HG03342 (cell line): Measurements from ENCODE around the gene ADD2.

Source experiments
- ATAC-seq: cut with Tn5 transposase; IDR thresholded peaks from one replicate; pipeline ENCODE4 v1.9.1; 2021; ENCODE audit warnings: mild to moderate bottlenecking, moderate library complexity; ENCODE audit not compliant: unreplicated experiment

ADD2 gene

DNA sequence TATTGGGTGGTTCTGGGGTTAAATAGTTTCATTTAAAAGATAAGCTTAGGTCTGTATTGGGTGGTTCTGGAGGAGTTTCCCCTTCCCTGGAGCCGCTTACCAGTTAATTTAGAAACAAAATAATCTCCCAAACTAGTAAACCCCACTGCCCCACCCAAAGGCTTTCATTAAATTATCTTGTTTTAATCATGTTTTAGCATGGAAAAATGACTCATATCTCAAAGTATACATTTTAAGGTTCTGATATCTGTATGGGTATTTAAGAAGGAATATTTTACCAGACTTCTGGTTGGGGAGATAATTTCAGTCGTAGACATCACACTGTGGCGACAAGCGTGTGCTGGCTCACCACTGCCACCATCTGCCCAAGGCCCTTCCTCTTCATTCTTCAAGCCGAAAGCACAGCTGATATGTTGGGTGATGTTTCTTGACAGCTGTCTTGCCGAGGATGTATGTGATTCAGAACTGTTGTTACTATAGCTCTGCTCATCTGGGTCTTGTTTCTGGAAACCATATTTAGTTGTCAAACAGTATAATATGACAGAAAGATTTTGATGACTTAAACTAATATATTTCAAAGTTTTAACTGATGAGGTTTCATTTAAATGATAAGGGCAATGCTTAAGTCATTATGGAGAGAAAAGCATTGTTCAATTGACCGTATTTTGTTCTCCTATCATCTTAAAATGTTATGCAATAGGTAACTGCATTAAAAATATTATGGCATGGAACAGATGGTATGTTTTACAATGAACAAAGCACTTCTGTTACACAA is 17.3 kb upstream of the ADD2 start:
- no peak for ATAC-seq

- ATAC-seq, result no peak
Observed at GRCh38 chr2:70784320-70784719, 16.3 kb upstream of the ADD2 start.

- no peak for ATAC-seq
Observed at GRCh38 chr2:70779911-70780545, 12.0 kb upstream of the ADD2 start.

GRCh38 chr2:70779491-70779890 is 11.5 kb upstream of the ADD2 start:
- ATAC-seq, result no peak

GRCh38 chr2:70778676-70779075 is 10.7 kb upstream of the ADD2 start:
- ATAC-seq, result no peak

GRCh38 chr2:70777450-70777849 is 9.4 kb upstream of the ADD2 start:
- ATAC-seq, result no peak

- ATAC-seq, result no peak
Observed at GRCh38 chr2:70776266-70776665, 8.3 kb upstream of the ADD2 start.

- no peak for ATAC-seq
Observed at GRCh38 chr2:70775141-70775540, 7.1 kb upstream of the ADD2 start.

DNA sequence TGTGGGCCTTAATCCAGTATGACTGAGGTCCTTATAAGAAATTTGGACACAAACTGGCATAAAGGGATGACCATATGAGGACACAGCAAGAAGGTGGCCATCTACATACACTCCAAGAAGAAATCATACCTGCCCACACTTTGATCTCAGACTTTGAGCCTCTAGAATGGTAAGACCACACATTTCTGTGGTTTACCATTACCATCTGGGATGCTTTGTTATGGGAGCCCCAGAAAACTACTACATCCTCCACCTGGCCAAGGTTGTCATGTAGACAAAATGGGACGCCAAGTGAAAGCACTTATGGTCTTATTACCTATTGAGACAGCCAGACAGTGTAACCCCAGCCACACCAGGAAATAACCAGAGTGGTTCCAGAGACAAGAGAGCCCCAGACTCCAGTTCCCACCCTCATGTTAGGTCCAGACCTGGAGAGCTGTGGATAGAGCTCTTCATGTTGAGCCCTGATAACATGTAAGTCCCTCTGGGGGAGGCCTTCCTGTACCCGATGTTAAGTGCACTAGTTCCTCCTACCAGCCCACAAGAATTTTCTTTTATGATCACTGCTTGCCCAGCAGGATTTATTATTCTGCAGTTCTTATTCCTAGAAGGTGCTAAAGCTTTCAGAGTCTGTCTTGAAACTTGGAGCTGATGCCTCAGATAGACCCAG is 4.6 kb upstream of the ADD2 start:
- ATAC-seq, result no peak

DNA sequence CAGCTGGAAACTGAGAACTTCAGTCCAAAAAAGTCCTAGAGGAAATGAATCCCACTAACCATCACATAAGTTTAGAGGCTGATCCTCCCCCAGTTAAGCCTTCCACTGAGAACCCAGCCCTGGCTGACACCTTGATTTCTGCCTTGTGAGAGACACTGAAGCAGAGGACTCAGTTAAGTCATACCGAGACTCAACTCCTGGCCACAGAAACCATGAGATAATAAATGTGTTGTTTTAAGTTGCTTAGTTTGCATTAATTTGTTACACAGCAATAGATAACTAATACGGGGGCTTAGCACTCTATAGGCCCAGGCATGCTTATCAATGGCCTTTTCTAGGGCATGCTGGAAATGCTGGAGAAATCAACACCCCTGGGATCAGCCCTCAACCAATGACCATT is 3.4 kb upstream of the ADD2 start:
- peak; percentile 70 for ATAC-seq

GRCh38 chr2:70769450-70769849 is 1.4 kb upstream of the ADD2 start:
- ATAC-seq, result no peak

DNA sequence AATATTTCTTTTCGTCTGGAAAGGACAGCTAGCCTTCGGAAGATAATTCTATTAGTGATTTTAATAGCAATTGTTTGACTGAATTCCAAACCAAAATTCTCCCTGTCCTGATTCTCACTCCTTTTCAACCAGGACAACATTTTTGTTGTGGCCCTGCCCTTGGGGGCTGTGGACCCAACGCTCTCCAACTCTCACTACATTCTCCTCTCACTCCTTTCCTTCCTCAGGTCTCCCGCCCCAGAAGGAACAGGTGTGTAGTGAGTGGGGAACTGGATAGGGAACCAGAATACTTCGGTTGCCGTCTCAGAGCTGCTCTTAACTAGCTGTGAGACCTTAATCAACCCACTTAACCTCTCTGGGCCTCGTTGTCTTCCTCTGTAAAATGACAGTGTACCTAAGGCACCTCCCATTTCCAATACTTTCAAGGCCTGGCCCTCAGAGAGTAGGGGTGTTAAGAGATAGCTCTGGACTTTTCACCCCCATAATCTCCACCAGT is 638 bp upstream of the ADD2 start:
- ATAC-seq, result no peak

DNA sequence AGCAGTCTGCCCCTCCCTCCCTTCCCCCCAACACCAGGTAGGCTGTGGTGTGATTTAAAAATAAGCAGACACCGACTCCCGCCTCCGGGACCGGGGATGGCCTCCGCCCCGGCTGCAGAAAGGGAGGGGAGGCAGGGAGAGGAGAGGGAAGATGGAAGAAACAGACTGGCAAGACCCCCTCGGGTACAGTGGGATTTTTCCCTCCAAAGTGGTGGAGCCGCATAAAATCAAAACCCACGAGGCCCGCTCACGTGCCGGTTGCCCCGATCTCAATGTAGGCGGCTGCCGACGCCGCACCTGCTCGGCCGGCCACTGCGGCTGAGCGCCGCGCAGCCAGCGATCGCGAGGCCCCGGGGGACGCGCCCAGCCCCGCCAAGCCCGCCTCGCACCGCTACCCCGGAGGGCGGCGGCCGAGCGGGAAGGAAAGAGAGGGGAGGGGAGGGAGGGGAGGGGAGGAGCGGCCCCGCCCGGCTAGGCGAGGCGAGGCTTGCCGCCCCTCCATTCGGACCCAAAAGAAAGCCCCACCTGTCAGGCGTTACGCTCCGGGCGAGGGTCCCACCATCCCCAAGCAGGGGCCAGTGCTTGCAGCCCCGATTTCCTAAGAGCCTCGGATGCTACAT is 811 bp downstream of the ADD2 start:
- ATAC-seq, result no peak

- no peak for ATAC-seq
Observed at GRCh38 chr2:70766357-70767078, 1.5 kb downstream of the ADD2 start.

DNA sequence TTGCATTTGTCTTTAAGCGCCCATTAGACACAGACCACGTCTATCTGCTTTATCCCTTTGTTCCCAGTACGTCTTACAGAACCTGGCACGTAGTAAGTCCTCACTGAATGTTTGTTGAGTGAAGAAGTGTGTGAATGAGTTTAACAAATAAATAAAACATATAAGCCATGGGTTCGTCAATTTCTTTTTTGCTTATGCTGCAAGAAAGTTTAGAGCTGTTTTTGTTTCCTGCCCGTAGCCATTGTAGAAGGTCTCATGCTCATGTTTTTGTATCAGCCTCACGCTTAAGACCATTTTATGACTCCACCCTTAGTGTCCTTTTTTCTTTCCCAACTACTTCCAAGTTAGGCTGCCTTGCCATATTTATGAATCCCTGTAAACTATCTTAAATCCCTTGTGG is 2.5 kb downstream of the ADD2 start:
- ATAC-seq, result no peak

GRCh38 chr2:70759446-70759845 is 8.6 kb downstream of the ADD2 start:
- no peak for ATAC-seq

- ATAC-seq, result no peak
Observed at GRCh38 chr2:70757966-70758365, 10.0 kb downstream of the ADD2 start.

- ATAC-seq, result no peak
Observed at GRCh38 chr2:70757360-70757759, 10.6 kb downstream of the ADD2 start.

- no peak for ATAC-seq
Observed at GRCh38 chr2:70756128-70756527, 11.9 kb downstream of the ADD2 start.

- ATAC-seq, result no peak
Observed at GRCh38 chr2:70753902-70754301, 14.1 kb downstream of the ADD2 start.

DNA sequence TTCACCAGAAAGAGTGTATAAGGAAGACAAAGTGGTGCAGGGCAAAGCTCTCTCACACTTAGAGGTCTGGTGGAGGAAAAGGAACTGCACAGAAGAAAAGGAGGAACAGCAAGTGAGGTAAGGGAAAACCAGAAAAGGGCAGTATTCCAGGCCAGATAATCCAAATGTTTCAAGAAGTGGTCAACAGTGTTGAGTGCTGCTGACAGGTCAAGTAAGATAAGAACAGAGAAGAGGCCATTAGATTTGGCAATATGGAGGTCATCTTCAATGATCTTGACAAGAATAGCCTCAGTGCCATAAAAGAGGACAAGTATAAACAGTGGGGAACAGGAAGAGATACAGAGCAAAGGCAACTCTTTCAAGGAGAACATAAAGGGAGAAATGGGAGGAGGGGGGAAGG is 15.0 kb downstream of the ADD2 start:
- ATAC-seq, result no peak
